PC-9 (cell line): ENCODE measurements around the gene FLNB.

Experiments used
- CTCF ChIP-seq: fragments of 200-600 bp; sonication (generic); conservative IDR thresholded peaks from 2 replicates; pipeline ENCODE4 v1.6.1; 2017; ENCODE audit warnings: mixed run types, antibody characterized with exemption, mild to moderate bottlenecking, moderate library complexity
- EZH2 ChIP-seq: fragments of 200-600 bp; sonication (generic); IDR thresholded peaks from 2 replicates; pipeline ENCODE4 v1.8.0; 2017; ENCODE audit warnings: antibody characterized with exemption, low read depth

DNA sequence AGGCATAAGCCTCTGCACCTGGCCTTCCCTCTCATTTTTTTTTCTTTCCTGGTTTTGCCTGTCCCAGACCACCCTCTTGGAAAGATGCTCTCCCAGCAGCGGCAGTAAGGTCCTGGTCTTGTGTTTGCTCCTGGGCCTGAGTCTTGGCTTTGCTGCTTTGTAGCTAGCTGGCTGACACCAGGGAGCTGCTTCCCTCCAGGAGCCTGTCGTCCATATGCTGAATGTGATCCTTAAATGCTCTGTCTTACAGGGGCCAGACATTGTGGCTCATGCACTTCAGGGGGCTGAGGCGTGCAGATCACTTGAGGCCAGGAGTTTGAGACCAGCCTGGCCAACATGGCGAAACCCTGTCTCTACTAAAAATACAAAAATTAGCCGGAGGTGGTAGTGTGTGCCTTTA is 17.2 kb downstream of the FLNB start:
- TF ChIP-seq CTCF (no peak), EZH2 (no peak)
